KMS-11 (cell line): ENCODE results near the gene TBX5.

Experiments used
- H2AFZ ChIP-seq: fragments of 200-600 bp; sonication (generic); 2 replicates; pipeline ENCODE4 v1.6.1; 2016; ENCODE audit warnings: antibody characterized with exemption, mixed run types, low read depth
- H3K27ac ChIP-seq: fragments of 200-600 bp; sonication (generic); 2 replicates; pipeline ENCODE4 v1.6.1; 2016; ENCODE audit warnings: mild to moderate bottlenecking, mixed run types
- H3K27me3 ChIP-seq: fragments of 200-600 bp; sonication (generic); 2 replicates; pipeline ENCODE4 v1.6.1; 2017; ENCODE audit warnings: mild to moderate bottlenecking, low read depth, mixed run types, moderate library complexity; ENCODE audit not compliant: insufficient read depth
- H3K36me3 ChIP-seq: fragments of 200-600 bp; sonication (generic); 2 replicates; pipeline ENCODE4 v1.6.1; 2017; ENCODE audit warnings: mild to moderate bottlenecking, mixed run types; ENCODE audit not compliant: insufficient read depth
- H3K4me1 ChIP-seq: fragments of 200-600 bp; sonication (generic); 2 replicates; pipeline ENCODE4 v1.6.1; 2016; ENCODE audit warnings: mild to moderate bottlenecking, low read depth, mixed run types; ENCODE audit not compliant: poor library complexity, severe bottlenecking
- H3K4me2 ChIP-seq: fragments of 200-600 bp; sonication (generic); 2 replicates; pipeline ENCODE4 v1.7.0; 2016; ENCODE audit warnings: mild to moderate bottlenecking, mixed run types
- H3K4me3 ChIP-seq: fragments of 200-600 bp; sonication (generic); IDR thresholded peaks from 2 replicates; pipeline ENCODE4 v1.6.1; 2017; ENCODE audit warnings: low read depth, low read length, mixed read lengths; ENCODE audit not compliant: insufficient read depth
- H3K79me2 ChIP-seq: fragments of 200-600 bp; sonication (generic); 2 replicates; pipeline ENCODE4 v1.6.1; 2016; ENCODE audit warnings: low read depth, mixed run types; ENCODE audit not compliant: insufficient read depth
- H3K9ac ChIP-seq: fragments of 200-600 bp; sonication (generic); 2 replicates; pipeline ENCODE4 v1.6.1; 2016; ENCODE audit warnings: mild to moderate bottlenecking, mixed run types
- H4K20me1 ChIP-seq: fragments of 200-600 bp; sonication (generic); 2 replicates; pipeline ENCODE4 v1.6.1; 2016; ENCODE audit warnings: mild to moderate bottlenecking, mixed run types; ENCODE audit not compliant: insufficient read depth
- CTCF ChIP-seq: fragments of 200-600 bp; sonication (generic); conservative IDR thresholded peaks from 2 replicates; pipeline ENCODE4 v1.6.1; 2017; ENCODE audit warnings: low read depth, mild to moderate bottlenecking, antibody characterized with exemption, low read length, moderate library complexity, mixed read lengths

TBX5 gene

GRCh38 chr12:114314403-114314802, 91.5 kb downstream of the TBX5 start:
- Histone ChIP-seq H3K9ac (no peak overlapping the region), H3K4me3 (no peak overlapping the region), H2AFZ (no peak overlapping the region), H3K4me1 (no peaks in the 10 kb centered on the region), H3K36me3 (no peaks in the 10 kb centered on the region), H3K27me3 (no peaks in the 10 kb centered on the region), H3K4me2 (no peak overlapping the region), H3K79me2 (no peaks in the 10 kb centered on the region), H4K20me1 (no peaks in the 10 kb centered on the region), H3K27ac (no peak overlapping the region)
- no peak for TF ChIP-seq CTCF

- no peak overlapping the region for H3K4me2 ChIP-seq
- H3K27me3 ChIP-seq = no peaks in the 10 kb centered on the region
- no peaks in the 10 kb centered on the region for H3K79me2 ChIP-seq
- no peak overlapping the region for H3K4me3 ChIP-seq
- no peaks in the 10 kb centered on the region for H4K20me1 ChIP-seq
- no peaks in the 10 kb centered on the region for H3K36me3 ChIP-seq
- no peak overlapping the region for H3K27ac ChIP-seq
- no peak overlapping the region for H2AFZ ChIP-seq
- TF ChIP-seq CTCF = no peak
- no peaks in the 10 kb centered on the region for H3K4me1 ChIP-seq
- H3K9ac ChIP-seq = no peak overlapping the region
These were observed 92.0 kb downstream of the TBX5 start for GRCh38 chr12:114313910-114314309.

DNA sequence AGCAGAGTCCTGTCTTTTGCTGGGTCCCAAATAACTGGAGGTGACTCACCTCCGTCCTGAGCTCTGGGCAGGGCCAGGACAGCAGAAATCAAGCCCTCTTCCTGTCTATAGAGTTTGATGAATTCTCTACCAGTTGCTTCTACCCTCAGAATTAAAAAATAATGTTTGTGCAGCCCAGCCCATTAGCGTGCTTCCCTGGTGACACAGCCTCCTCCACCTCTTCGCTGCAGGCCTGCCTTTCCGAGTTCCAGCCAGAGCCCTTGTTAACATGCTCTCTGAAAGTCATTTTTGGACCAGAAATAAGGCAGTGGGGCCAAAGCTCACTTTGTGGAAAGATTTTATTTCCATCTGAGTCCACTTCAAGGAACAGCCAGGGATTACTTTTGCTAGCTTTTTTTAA, 94.0 kb downstream of the TBX5 start:
- Histone ChIP-seq H4K20me1 (no peaks in the 10 kb centered on the region), H3K79me2 (no peaks in the 10 kb centered on the region), H2AFZ (no peak overlapping the region), H3K4me2 (no peak overlapping the region), H3K4me1 (no peaks in the 10 kb centered on the region), H3K27ac (no peak overlapping the region), H3K4me3 (no peak overlapping the region), H3K36me3 (no peaks in the 10 kb centered on the region), H3K27me3 (no peaks in the 10 kb centered on the region), H3K9ac (no peak overlapping the region)
- TF ChIP-seq CTCF = no peak

DNA sequence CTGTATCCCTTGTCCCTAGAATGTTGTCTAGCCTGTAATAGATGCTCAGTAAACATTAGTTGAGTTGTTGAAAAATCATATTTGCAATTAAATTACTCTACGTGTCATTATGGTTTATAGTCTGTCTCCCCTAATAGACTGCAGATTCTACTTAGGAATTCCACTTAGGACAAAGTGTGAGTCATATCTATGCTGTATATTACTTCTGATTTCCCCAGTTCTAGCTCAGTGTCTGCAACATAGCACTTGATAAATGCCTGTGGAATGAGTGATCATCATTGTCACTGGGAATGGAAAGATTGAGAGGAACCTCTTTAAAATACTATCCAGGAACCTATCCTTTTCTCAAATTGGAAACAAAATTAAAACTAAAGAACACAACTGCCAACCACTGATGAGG, 99.3 kb downstream of the TBX5 start:
- no peak overlapping the region for H2AFZ ChIP-seq
- no peak for TF ChIP-seq CTCF
- no peak overlapping the region for H3K4me2 ChIP-seq
- H3K36me3 ChIP-seq = no peaks in the 10 kb centered on the region
- no peaks in the 10 kb centered on the region for H4K20me1 ChIP-seq
- H3K4me1 ChIP-seq = no peaks in the 10 kb centered on the region
- no peak overlapping the region for H3K9ac ChIP-seq
- no peaks in the 10 kb centered on the region for H3K79me2 ChIP-seq
- no peaks in the 10 kb centered on the region for H3K27me3 ChIP-seq
- no peak overlapping the region for H3K4me3 ChIP-seq
- no peak overlapping the region for H3K27ac ChIP-seq

DNA sequence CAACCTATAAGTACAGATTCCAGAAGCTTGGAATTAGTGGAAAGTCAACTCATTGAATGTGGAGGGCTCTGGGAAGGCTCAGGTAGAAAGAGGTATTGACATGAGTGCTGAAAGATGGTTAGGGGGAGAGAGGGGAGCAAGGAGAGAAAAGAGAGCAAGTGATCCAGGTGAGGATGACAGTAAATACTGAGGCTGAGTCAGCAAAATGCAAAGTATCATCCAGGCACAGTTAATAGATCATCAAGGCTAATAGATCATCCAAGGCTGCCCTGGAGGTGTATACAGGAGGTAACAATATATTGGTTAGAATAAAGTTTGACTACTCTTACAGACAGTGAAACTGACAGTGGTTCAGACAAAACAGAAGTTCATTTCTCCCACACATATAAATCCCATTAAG, 100.5 kb downstream of the TBX5 start:
- Histone ChIP-seq H3K4me3 (no peak overlapping the region), H3K9ac (no peak overlapping the region), H2AFZ (no peak overlapping the region), H3K27ac (no peak overlapping the region), H3K36me3 (no peaks in the 10 kb centered on the region), H3K79me2 (no peaks in the 10 kb centered on the region), H3K27me3 (no peaks in the 10 kb centered on the region), H3K4me1 (no peaks in the 10 kb centered on the region), H4K20me1 (no peaks in the 10 kb centered on the region), H3K4me2 (no peak overlapping the region)
- TF ChIP-seq CTCF = no peak
